ENCODE measurements around the gene ITIH6.
A peak's percentile ranks its signal among the peaks of the same experiment; 100 is the strongest.
"Not testable (repeated sequence)": the region's sequence is repeated elsewhere in the genome, so short reads cannot be mapped to it uniquely, and the experiment has no call there.

Gene ITIH6, protein sequence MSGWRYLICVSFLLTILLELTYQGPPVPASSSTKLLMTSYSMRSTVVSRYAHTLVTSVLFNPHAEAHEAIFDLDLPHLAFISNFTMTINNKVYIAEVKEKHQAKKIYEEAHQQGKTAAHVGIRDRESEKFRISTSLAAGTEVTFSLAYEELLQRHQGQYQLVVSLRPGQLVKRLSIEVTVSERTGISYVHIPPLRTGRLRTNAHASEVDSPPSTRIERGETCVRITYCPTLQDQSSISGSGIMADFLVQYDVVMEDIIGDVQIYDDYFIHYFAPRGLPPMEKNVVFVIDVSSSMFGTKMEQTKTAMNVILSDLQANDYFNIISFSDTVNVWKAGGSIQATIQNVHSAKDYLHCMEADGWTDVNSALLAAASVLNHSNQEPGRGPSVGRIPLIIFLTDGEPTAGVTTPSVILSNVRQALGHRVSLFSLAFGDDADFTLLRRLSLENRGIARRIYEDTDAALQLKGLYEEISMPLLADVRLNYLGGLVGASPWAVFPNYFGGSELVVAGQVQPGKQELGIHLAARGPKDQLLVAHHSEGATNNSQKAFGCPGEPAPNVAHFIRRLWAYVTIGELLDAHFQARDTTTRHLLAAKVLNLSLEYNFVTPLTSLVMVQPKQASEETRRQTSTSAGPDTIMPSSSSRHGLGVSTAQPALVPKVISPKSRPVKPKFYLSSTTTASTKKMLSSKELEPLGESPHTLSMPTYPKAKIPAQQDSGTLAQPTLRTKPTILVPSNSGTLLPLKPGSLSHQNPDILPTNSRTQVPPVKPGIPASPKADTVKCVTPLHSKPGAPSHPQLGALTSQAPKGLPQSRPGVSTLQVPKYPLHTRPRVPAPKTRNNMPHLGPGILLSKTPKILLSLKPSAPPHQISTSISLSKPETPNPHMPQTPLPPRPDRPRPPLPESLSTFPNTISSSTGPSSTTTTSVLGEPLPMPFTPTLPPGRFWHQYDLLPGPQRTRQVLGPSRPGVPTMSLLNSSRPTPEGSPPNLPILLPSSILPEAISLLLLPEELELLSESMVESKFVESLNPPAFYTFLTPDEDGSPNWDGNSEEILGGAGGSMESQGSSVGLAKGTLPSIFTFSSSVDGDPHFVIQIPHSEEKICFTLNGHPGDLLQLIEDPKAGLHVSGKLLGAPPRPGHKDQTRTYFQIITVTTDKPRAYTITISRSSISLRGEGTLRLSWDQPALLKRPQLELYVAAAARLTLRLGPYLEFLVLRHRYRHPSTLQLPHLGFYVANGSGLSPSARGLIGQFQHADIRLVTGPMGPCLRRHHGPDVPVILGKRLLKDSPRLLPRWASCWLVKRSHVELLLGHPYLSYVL

DNA sequence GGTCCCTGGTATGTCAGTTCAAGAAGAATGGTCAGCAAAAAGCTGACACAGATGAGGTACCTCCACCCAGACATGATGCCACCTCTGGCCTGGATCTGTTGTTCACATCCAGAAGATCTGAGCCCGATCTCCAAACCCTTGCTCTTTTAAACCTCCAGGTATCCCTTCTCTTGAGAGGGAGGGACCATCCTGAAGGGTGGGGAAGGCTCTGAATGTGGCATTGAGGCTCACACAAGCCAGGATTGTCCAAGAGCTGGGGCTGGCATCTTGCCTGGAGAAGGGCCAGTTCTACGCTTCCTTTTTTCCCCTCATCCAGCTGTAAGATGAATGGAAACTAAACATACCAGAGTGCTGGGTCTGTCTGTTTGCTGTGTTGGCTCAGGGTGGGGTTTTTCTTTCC lies at the start of gene ITIH6:
TSS of gene ITIH6 (minus strand) at position 119 of the 400 bp plus-strand sequence. CDS start at position 74, 45 bp downstream.
- no peak for DNase-seq

DNA sequence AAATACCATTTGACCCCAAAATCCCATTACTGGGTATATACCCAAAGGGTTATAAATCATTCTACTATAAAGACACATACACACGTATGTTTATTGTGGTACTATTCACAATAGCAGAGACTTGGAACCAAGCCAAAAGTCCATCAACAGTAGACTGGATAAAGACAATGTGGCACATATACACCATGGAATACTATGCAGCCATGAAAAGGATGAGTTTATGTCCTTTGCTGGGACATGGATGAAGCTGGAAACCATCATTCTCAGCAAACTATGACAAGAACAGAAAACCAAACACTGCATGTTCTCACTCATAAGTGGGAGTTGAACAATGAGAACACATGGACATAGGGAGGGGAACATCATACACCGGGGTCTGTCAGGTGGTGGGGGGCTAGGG lies 49.6 kb upstream of the ITIH6 start:
- not testable (repeated sequence) for DNase-seq

DNA sequence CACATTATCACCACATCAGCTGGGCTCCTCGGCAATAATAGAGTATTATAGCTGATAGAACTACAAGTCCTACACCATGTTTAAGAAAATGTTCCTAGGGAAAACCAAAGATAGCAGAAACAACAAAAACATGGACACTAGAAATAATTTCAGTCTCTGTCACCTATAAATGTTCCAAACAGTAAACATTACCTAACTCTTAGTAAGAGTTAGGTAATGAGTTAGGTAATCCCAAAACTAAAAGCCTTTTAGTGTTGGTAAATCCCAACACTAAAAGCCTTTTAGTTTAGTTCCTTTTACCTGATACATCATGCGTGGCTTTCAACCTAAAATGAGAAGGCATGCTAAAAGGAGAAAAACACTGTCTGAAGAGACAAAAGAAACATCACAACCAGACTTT lies 45.0 kb upstream of the ITIH6 start:
- no peak for DNase-seq

DNA sequence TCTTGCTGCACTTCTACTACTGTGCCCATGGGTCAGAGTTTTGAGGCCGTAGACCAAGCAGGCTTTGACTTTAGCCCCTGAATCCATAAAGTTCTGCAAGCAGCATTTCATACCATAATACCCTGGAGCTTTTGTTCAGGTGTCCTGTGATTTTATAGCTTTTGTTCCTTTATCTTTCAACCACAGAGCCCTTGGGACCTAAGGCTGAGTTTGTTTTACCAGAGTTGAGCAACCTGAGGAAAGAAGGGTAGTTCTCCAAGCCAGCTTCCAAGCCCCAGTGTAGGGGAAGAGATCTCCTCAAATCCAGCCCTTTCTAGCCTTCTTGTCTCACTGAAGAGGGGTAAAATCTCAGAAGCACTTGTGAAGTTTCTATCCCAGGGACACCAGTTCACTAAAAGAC lies 44.6 kb upstream of the ITIH6 start:
- no peak for DNase-seq

DNA sequence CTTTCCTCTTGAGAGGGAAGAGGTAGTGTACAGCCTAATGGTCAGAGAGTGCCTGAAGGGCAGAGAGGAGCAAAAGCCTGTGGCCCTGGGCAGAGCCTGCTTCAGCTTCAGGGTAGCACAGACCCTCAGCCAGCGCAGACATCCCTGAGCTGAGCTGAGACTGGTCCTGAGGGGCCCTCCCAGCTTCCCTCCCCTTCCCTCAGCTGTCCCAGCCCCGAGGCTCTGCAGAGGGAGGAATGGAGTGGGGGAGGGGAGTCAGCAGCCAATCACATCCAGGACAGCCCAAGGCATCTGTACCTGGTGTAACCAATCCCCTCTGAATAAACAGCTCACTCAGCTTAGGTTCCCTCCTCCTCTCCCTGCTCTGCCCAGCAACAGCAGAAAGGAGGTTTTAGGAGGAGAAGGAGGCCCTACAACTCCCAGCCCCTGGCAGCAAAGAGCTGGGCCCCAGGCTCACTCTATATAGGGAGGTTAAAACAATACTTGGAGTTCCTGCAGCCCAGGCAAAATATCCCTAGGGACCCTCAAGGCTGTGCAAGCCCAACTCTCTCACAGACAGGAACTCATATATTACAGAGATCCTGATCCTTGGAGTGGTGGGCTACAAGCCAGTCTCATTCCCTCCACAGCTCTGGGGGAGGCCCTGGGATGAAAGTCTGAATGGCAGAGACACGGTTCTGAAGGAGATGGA lies 43.3 kb upstream of the ITIH6 start:
- not testable (repeated sequence) for DNase-seq

DNA sequence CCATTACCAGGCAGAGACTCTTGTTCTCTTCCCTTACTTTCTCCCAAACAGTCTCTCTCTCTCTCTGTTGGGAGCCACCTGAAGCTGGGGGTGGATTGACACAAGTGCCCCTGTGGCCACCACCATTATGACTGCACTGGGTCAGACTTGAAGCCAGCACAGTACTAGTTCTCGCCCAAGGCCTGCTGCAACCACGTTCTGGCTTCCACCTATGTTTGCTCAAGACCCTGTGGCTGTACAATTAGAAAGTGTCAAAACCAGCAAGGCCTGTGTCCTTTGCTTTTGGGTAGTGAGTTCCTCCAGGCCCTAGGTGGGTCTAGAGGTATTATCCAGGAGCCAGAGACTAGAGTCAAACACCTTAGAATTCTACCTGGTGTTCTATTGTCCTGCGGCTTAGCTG lies 40.5 kb upstream of the ITIH6 start:
- DNase-seq, result no peak

DNA sequence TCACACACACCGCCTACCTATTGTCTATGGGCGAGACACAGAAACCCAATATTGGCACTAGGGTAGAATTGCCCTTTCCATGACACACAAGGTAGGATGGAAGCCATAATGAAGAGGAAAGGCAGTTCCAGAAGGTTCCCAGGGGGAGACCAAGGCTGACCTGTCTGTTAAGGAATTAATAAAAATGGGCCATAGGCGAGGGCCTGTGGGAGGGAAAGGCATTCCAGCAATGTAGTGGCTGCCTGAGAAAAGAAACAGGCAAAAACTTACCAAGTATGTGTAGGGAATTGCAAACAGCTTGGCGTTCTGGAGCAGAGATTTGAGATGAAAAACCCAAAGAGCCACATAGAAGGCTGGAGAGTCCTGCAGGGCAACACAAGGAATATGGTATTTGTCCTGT lies 28.5 kb upstream of the ITIH6 start:
- DNase-seq, result no peak

DNA sequence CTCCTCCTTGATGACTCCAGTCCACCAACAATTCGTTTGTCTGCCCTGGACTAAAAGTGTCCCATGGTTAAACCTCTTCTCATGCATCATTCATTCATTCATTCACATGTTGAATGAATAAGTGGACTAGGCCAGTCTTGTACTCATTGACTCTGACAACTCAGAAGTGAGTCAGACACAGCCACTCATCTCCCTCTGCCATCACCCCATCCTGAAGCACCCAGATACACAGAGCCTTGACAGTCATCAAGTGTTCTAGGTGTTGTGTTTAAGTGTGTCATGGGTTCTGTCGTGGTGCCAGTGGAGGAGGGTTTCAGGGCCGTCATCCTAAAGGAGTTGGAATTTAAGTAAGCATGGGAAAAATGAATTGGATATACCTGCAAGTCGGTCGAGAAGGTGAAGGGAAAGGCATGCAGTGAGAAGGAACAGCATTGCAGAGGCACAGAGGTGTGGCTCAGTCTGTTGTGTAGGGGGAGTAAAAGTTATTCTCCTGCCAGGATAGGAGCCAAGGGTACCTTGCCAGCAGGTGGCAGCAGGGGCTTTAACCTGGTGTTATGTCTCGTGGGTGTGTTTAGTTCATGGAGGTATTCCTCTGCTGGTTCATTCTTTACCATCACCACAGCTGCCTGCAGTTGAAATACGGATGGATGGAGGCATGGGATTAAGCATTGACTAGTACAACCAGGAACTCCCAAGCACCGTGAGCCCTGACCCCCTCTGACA lies 27.8 kb upstream of the ITIH6 start:
- DNase-seq, result peak; percentile 26

DNA sequence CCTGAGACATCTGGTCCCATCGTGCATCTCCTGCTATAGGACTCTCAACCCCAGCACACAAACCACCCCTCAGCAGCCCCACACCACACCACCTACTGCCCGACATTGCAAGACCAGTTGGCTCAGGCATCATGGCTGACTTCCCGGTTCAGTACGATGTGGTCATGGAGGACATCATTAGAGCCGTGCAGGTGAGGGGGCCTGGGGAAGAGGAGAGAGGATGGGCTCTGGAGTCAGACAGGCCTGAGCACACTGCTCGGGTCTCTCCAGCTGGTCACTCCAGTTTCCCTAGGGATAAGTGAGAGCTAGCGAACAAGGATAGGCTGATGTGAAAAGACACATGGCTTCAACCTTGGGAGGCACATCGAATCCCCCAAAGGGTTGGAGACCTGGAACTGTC lies 26.7 kb upstream of the ITIH6 start:
- no peak for DNase-seq

DNA sequence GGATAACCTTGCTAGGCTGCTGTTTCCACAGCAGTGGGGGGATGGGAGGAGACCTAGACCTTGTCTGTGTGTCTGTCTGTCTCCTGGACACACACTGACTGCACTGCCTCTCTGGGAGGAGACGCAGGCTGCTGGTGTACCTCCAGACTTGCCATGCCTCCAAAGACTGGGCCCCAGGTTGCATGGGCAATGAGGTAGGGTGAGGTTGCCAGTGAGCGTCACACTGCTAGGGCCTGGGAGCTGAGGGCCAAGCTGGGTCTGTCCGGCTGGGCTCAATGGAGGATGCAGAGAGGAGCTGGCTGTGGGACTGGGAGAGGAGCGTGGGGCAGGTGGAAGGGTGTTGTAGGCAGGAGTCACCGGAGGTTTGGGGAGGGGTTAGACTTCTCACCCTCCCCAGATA lies 26.1 kb upstream of the ITIH6 start:
- DNase-seq, result no peak

DNA sequence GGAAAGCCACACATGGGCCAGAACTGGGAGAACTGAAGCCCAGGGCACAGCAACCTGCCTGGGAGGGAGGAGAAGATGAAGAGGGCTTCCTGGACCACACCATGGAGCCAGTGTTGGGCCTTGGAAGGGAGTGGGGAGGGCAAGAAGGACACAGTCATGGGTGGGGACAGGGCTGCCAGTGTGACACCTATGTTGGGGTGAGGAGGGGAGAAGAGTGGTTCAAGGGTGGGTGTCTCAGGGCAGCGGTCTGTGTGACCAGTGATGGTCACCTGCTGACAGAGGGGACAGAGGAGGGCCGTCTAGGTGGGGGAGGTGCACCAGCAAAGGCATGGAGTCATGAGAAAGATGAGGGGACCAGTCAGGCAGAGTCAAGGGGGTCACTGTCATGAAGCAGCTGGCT lies 23.3 kb upstream of the ITIH6 start:
- no peak for DNase-seq

DNA sequence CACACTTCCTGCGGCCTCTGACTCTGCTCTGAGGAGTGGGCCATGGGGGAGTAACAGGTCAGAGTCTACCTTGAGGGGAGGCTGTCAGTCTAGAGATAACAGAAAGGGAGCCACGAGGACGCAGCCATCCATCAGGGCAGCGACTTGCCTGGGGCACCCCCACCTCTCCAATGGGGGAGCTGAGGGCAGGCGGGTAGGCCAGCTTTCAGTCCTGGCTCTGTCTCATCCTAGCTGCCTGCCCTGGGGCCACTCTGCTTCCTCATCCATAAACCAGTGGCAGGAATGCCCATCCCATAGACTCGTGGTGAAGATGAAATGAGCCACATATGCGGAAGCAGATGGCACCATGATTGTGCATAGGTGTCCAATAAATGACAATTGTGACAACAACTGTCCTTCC lies 22.7 kb upstream of the ITIH6 start:
- no peak for DNase-seq

DNA sequence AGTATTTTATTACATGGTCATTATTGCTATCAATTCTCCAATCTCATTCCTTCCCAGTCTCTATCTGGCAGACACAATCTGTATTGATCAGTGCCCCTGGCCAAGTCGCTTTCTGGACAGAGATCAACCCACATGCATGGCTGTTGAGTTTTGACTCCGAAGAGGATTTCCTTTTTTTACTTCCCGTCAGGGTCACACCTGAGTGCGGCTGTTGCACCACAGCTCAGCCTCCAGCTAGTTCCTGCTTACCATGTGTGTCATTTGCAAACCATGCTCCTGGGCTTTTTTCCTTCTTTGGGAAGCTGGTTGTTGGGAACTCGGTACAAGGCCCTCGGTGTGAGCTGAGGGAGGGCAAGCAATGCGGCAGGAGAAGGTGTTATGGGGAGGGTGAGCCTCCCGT lies 21.1 kb upstream of the ITIH6 start:
- no peak for DNase-seq

DNA sequence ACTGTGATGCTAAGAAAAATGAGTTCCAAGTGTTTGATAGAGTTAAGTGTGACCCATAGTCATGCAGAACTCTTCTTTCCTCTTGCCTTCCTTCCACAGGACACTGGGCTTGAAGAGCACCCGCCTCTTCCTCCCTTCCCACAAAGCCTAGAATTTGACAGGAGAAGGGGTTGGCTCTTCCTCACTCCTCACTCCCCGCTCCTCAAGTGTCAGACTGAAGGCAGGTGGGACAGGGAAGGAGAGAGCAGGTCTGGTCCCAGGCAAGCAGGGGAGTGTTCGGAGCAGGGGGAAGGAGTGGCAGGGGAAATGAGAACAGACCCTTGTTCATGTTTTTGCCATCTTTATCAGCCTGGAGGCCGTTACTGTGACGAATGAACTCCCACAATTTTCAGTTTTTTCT lies 20.2 kb upstream of the ITIH6 start:
- no peak for DNase-seq

DNA sequence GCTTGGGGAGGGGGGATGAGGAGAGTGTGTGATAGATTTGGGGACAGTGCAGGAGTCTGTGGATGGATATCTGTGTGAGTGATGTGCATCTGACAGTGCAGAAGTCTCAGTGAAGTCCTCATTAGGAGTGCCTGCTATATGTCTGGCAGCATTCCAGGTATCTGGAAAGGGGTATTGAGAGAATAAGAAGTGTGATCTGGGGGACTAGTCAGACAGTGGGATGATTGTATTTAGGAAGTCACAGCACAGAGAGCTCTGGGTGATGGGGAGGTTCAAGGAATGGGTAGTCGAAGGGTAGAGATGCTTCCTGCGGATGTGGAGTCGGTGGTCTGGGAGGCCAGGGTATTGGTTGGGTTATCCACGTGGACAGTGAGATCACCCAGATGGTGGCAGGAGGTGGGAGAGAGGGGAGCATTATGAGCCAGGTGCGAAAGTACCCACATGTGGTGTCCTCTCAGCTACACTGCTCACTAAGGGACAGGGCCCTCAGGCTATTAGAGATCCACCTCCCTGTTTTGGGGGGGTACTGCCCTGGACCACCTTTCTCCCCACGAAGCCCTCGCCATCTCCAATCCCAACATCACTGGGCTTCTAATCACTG lies 19.3 kb upstream of the ITIH6 start:
- DNase-seq, result no peak

DNA sequence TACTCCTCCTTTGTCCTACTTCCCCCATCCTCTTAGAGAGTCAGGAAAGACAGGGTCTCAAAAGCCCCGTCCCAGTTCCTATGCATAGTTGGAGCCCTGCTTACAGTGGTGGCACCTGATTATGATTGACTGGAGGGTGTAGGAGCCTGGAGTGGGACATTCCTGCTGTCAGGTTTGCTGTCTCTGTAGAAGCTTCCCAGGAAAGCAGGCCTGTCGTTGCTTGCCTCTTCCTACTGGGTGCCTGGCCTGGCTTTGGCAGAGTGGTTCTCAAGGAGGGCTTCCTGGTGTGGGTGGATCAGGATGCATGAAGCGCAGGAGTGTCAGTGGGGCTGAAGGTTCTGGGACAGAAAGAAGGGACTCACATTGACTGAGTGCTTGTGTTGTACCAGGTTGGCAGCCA lies 14.3 kb upstream of the ITIH6 start:
- no peak for DNase-seq

DNA sequence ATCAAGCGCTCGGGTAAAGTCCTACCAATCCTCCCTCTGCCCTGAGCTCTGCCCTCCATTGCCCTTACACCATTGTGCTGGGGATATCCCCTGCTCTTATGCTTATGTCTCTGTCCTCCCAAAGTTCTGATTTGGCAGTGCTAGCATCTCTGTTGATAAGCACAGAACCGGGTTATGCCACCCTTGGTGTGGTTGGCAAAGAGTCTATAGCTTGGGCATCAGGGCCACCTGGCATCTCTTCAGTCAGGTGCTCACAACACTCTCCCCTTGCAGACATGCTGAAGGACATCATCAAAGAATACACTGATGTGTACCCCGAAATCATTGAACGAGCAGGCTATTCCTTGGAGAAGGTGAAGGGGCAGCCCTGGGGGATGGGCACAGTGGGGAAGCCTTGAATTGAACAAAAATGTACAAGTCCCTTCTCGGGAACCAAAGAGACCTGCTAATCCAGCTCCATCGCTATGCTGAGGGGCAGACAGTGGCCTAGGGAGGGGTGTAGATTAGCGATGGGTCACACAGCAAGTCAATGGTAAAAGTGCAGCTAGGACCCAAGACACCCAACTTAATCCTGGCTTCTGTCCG lies 13.3 kb upstream of the ITIH6 start:
- DNase-seq, result no peak

DNA sequence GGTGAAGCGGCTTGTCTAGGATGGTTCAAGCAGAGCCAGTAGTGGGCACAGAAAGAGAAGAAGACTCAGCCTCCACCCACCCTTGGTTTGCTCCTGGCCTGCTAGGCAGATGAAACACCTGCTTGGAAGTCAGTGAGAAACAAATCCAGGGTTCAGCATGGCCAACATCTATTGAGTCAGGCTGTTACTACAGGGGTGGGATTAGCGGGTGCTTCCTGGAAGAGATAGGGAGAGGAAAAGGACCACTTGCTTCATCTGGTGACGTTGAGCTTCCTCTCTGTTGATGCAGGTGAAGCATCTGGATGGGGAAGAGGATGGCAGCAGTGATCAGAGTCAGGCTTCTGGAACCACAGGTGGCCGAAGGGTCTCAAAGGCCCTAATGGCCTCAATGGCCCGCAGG lies 12.5 kb upstream of the ITIH6 start:
- DNase-seq, result no peak

DNA sequence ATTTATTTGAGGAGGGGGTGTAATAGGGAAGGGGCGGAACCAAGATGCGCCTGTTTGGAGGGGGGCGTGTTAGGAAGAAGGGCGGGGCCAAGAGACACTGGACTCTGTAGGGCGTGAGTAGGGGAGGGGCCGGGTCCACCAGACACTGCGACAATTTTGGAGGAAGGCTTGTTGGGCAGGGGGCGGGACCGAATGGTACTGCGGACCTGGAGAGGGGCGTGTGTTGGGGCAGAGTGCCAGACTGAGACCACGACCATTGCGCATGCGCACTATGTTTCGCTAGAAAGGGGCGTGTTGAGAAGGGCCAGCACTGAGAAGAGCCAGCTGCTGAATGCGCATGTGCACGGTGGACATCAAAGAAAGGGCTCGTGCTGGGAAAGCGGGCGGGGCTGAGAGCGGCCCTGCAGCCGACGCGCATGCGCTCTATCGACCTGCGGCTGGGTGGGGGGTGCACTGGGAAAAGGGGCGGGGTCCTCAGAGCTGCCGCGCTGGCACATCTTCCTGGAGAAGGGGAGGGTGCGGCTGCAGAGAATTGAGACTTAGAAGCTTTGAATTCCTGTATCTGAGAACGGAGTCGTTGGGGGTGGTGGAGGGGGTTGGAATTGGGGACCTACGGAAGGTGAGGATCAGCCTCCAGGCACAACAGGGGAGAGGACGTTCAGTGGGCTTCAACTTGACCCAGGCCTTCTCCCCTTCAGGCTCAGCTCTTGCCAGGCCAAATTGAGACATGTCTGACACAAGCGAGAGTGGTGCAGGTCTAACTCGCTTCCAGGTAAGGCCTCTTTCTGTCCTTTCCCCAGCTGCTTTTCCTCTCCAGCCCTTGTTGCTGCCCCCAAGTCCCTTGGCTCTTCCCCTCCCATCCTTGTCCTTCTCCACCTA lies 10.8 kb upstream of the ITIH6 start:
- DNase-seq, result peak; percentile 94

DNA sequence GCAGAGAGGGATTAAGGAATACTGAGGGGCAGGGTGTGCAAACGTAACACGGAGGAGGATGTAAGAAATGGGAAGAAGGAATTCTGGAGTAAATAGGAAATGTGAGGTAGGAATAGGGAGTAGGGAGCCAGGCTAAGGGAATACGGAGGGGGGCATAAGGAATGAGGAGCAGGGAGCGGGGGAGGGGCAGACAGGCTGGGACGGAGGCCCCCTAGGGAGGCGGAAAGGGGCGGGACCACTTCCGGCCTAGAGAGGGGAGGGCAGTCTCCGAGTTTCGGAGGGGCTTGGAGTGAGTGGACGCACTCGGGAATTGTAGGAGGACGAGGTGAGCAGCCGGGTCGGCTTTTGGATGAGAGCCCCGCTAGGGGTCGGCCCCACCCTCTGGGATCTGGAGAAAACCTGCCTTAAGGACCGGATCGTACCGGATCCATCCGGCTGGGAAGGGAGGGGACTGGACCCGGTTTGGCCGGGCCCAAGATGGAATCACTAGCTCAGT lies 10.1 kb upstream of the ITIH6 start:
- peak; percentile 44 for DNase-seq

Data from CD4-positive, alpha-beta T cell treated with Interleukin-21 for 1 hour (primary cell).